CD14-positive monocyte (primary cell): ENCODE results near the gene PDLIM7. TPM values are rescaled to one million over a fixed set of nuclear protein-coding genes. Genes with fewer than 3 reads are reported as not detected.
"Not testable (repeated sequence)": the region's sequence is repeated elsewhere in the genome, so short reads cannot be mapped to it uniquely, and the experiment has no call there.

Experiments
- DNase-seq, 3 donors: peaks; one replicate each; pipeline ENCODE4 v3.0.0-alpha.2; 2011 to 2022
- H2AFZ ChIP-seq: 2 replicates; pipeline ENCODE4 v1.6.0; 2012; ENCODE audit warnings: mild to moderate bottlenecking, low read depth, low read length, inconsistent platforms; ENCODE audit not compliant: insufficient read depth, poor library complexity, severe bottlenecking
- H3K27ac ChIP-seq, 2 donors: 1 replicate in 1 of 2; 2 replicates in 1 of 2; pipeline ENCODE4 v1.5.1; 2012 to 2013; ENCODE audit warnings: low read length in 2 of 2, control low read depth in 1 of 2, inconsistent platforms in 1 of 2, low read depth in 1 of 2, mild to moderate bottlenecking in 1 of 2
- H3K27me3 ChIP-seq, 2 donors: one replicate each; pipeline versions ENCODE4 v1.6.0 to v1.6.1; 2011 to 2013; ENCODE audit warnings: low read length in 2 of 2; ENCODE audit not compliant: control insufficient read depth in 2 of 2, insufficient read depth in 2 of 2
- H3K36me3 ChIP-seq, 2 donors: replicated peaks in 1 of 2; 1 replicate in 1 of 2; 2 replicates in 1 of 2; pipeline versions ENCODE4 v1.5.1 to v1.6.1; 2012 to 2013; ENCODE audit warnings: low read length in 2 of 2, control low read depth in 1 of 2, inconsistent platforms in 1 of 2, mild to moderate bottlenecking in 1 of 2; ENCODE audit not compliant: insufficient read depth in 2 of 2, control insufficient read depth in 1 of 2
- H3K4me1 ChIP-seq, 2 donors: 1 replicate in 1 of 2; 2 replicates in 1 of 2; pipeline versions ENCODE4 v1.5.1 to v1.6.1; 2012 to 2013; ENCODE audit warnings: low read length in 2 of 2, control low read depth in 1 of 2, inconsistent platforms in 1 of 2, mild to moderate bottlenecking in 1 of 2, moderate library complexity in 1 of 2; ENCODE audit not compliant: insufficient read depth in 2 of 2, control insufficient read depth in 1 of 2
- H3K4me2 ChIP-seq: replicated peaks from 2 replicates; pipeline ENCODE3; 2012; ENCODE audit warnings: low read length, moderate library complexity, mild to moderate bottlenecking; ENCODE audit not compliant: poor library complexity, severe bottlenecking; ENCODE audit errors: extremely low read depth
- H3K4me3 ChIP-seq, 3 experiments: fragments of 200-600 bp in 1 of 3; sonication (generic) in 1 of 3; replicated peaks in 1 of 3; 1 replicate in 2 of 3; 2 replicates in 1 of 3; pipeline ENCODE4 v1.5.1; 2011 to 2013; ENCODE audit warnings: low read length in 3 of 3, mild to moderate bottlenecking in 3 of 3, control low read depth in 2 of 3, low read depth in 2 of 3, inconsistent platforms in 1 of 3, moderate library complexity in 1 of 3
- H3K79me2 ChIP-seq: 2 replicates; pipeline ENCODE4 v1.6.0; 2012; ENCODE audit warnings: mild to moderate bottlenecking, control low read depth, inconsistent platforms, low read length, moderate library complexity; ENCODE audit not compliant: insufficient read depth
- H3K9ac ChIP-seq: 2 replicates; pipeline ENCODE4 v1.6.0; 2017; ENCODE audit warnings: low read length, mild to moderate bottlenecking; ENCODE audit not compliant: insufficient read depth, poor library complexity, severe bottlenecking
- H3K9me3 ChIP-seq, 2 donors: replicated peaks in 1 of 2; 1 replicate in 1 of 2; 2 replicates in 1 of 2; pipeline versions ENCODE4 v1.5.1 to v1.6.1; 2012 to 2013; ENCODE audit warnings: low read length in 2 of 2, control low read depth in 1 of 2; ENCODE audit not compliant: control insufficient read depth in 1 of 2, insufficient read depth in 1 of 2
- H4K20me1 ChIP-seq: 2 replicates; pipeline ENCODE4 v1.6.0; 2012; ENCODE audit warnings: mild to moderate bottlenecking, low read length, control low read depth, moderate library complexity; ENCODE audit not compliant: insufficient read depth
- H3K27ac Mint-ChIP-seq, 7 donors: one replicate each; pipeline ENCODE4 v1.8.0; 2020; ENCODE audit warnings: mild to moderate bottlenecking in 7 of 7, mixed read lengths in 7 of 7, moderate library complexity in 6 of 7, inconsistent platforms in 2 of 7
- H3K27me3 Mint-ChIP-seq, 3 donors: one replicate each; pipeline ENCODE4 v1.8.0; 2021 to 2022; ENCODE audit warnings: low read depth in 3 of 3, mild to moderate bottlenecking in 3 of 3, mixed read lengths in 3 of 3, moderate library complexity in 3 of 3, inconsistent platforms in 1 of 3
- H3K36me3 Mint-ChIP-seq, 2 donors: one replicate each; pipeline ENCODE4 v1.8.0; 2020; ENCODE audit warnings: mixed read lengths in 2 of 2, inconsistent platforms in 1 of 2, mild to moderate bottlenecking in 1 of 2
- H3K4me1 Mint-ChIP-seq: one replicate; pipeline ENCODE4 v1.8.0; 2020; ENCODE audit warnings: mild to moderate bottlenecking, mixed read lengths
- H3K4me3 Mint-ChIP-seq, 2 donors: one replicate each; pipeline ENCODE4 v1.8.0; 2020; ENCODE audit warnings: mild to moderate bottlenecking in 2 of 2, mixed read lengths in 2 of 2, moderate library complexity in 1 of 2
- H3K9me3 Mint-ChIP-seq, 7 donors: one replicate each; pipeline ENCODE4 v1.8.0; 2020 to 2022; ENCODE audit warnings: mixed read lengths in 7 of 7, mild to moderate bottlenecking in 6 of 7, moderate library complexity in 6 of 7, inconsistent platforms in 2 of 7
- WGBS: methylation state at CpG from one replicate; pipeline ENCODE4 v1.1.5; 2013; ENCODE audit warnings: missing lambda C conversion rate; ENCODE audit not compliant: insufficient coverage; 5-methylcytosine and 5-hydroxymethylcytosine counted together
- intact Hi-C, 2 donors: fragments of 100-400 bp; cut with micrococcal nuclease; formaldehyde crosslinking; loops; one replicate each; pipeline versions ENCODE4 v1.15.0 to v1.15.1; 2023
- polyA plus RNA-seq, 3 donors: library from polyadenylated mRNA; depleted of rRNA in 1 of 3; unstranded in 2 of 3; stranded (reverse) in 1 of 3; fragments of 300-500 nt in 2 of 3; fragments of >200 nt in 1 of 3; fragmentation: Illumina TruSeq in 2 of 3; gene quantifications; 1 replicate in 2 of 3; 2 replicates in 1 of 3; pipeline ENCODE4 v1.2.3, GENCODE V29; 2012 to 2021
- TF ChIP-seq, protein P1 (sequence below): fragments of 200-600 bp; IDR thresholded peaks from one replicate; pipeline ENCODE4 v1.8.0; 2022; ENCODE audit warnings: antibody characterized with exemption, mild to moderate bottlenecking

Gene PDLIM7
- polyA plus RNA-seq, 3 donors: 21.6 to 126 (median 27.2) TPM

DNA sequence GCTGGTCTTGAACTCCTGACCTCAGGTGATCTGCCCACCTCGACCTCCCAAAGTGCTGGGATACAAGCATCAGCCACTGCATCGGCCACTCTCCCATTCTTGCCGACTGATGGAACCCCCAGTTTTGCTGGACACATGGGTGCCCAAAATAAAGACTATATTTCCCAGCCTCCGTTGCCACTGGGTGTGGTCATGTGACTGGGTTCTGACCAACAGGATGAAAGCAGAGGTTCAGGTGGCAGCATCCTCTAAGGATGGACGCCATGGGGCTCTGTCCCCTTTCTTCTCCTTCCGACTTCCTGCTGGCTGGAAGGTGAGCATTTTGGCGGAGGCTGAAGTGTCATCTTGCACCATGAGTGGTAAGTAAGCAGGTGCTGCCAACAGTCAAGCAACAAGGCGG, 10.3 kb downstream of the PDLIM7 start:
- Mint-ChIP-seq H3K4me3 (peak overlapping the region in 1 of 2 donors; percentile 60), H3K27ac (peak overlapping the region in 1 of 7 donors; percentile 62), H3K36me3 (peaks cover 83 to 96% of the 10 kb centered on the region in 2 donors), H3K4me1 (peaks cover 14% of the 10 kb centered on the region), H3K27me3 (peaks cover 13 to 27% (median 15%) of the 10 kb centered on the region in 3 donors), H3K9me3 (peaks cover 0 to 10% (median 2%) of the 10 kb centered on the region in 7 donors)
- Histone ChIP-seq H4K20me1 (peaks cover 48% of the 10 kb centered on the region), H3K4me2 (no peak overlapping the region), H3K27ac (no peak overlapping the region), H3K4me3 (no peak overlapping the region), H2AFZ (no peak overlapping the region), H3K36me3 (peaks cover 50 to 85% of the 10 kb centered on the region in 2 donors), H3K9ac (no peak overlapping the region), H3K79me2 (no peaks in the 10 kb centered on the region), H3K27me3 (peaks cover 0 to 3% of the 10 kb centered on the region in 2 donors), H3K4me1 (peaks cover 11 to 15% of the 10 kb centered on the region in 2 donors), H3K9me3 (no peaks in the 10 kb centered on the region)
- TF ChIP-seq, protein P1, sequence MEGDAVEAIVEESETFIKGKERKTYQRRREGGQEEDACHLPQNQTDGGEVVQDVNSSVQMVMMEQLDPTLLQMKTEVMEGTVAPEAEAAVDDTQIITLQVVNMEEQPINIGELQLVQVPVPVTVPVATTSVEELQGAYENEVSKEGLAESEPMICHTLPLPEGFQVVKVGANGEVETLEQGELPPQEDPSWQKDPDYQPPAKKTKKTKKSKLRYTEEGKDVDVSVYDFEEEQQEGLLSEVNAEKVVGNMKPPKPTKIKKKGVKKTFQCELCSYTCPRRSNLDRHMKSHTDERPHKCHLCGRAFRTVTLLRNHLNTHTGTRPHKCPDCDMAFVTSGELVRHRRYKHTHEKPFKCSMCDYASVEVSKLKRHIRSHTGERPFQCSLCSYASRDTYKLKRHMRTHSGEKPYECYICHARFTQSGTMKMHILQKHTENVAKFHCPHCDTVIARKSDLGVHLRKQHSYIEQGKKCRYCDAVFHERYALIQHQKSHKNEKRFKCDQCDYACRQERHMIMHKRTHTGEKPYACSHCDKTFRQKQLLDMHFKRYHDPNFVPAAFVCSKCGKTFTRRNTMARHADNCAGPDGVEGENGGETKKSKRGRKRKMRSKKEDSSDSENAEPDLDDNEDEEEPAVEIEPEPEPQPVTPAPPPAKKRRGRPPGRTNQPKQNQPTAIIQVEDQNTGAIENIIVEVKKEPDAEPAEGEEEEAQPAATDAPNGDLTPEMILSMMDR: no peak
- intact Hi-C loops: no loop called here
- WGBS: 97% methylated on average over 5 of the region's 8 CpGs
- DNase-seq: no peak

- Histone ChIP-seq H2AFZ (no peak overlapping the region), H4K20me1 (peaks cover 48% of the 10 kb centered on the region), H3K4me1 (peaks cover 9 to 10% of the 10 kb centered on the region in 2 donors), H3K79me2 (no peaks in the 10 kb centered on the region), H3K4me2 (no peak overlapping the region), H3K9ac (no peak overlapping the region), H3K27ac (no peak overlapping the region), H3K4me3 (no peak overlapping the region), H3K27me3 (peaks cover 0 to 3% of the 10 kb centered on the region in 2 donors), H3K36me3 (peaks cover 53 to 87% of the 10 kb centered on the region in 2 donors), H3K9me3 (no peaks in the 10 kb centered on the region)
- TF ChIP-seq, protein P1: no peak
- Mint-ChIP-seq H3K27me3 (peaks cover 13 to 30% (median 15%) of the 10 kb centered on the region in 3 donors), H3K36me3 (peaks cover 85 to 96% of the 10 kb centered on the region in 2 donors), H3K4me3 (peak overlapping the region in 1 of 2 donors; percentile 53), H3K9me3 (peaks cover 0 to 10% (median 1%) of the 10 kb centered on the region in 7 donors), H3K27ac (no peak overlapping the region), H3K4me1 (peaks cover 13% of the 10 kb centered on the region)
- intact Hi-C loops: no loop called here
- DNase-seq: no peak
- no CpG with 5 or more reads among the region's 3 CpGs for WGBS
These were observed 11.1 kb downstream of the PDLIM7 start for GRCh38 chr5:177486256-177486655.

DNA sequence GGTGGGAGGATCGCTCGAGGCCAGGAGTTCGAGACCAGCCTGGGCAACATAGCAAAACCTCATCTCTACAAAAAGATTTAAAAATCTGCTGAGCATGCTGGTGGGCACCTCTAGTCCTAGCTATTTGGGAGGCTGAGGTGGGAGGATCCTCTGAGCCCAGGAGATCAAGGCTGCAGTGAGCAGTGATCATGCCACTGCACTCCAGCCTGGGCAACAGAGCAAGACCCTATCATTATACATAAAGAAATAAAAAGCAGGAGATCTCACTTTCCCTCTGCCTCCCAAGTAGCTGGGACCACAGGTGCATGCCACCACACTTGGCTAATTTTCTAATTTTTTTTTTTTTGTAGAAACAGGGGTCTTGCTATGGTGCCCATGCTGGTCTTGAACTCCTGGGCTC, 11.7 kb downstream of the PDLIM7 start:
- H3K4me3 Mint-ChIP-seq, H3K9me3 Mint-ChIP-seq, H3K9me3 ChIP-seq, H3K4me3 ChIP-seq, H3K9ac ChIP-seq, H3K27ac Mint-ChIP-seq, H3K79me2 ChIP-seq, DNase-seq, H3K4me2 ChIP-seq, H3K27ac ChIP-seq, H3K4me1 Mint-ChIP-seq, H3K27me3 ChIP-seq, intact Hi-C loops, H3K4me1 ChIP-seq, H2AFZ ChIP-seq: not testable (repeated sequence)
- H3K36me3 ChIP-seq: peaks cover 48 to 82% of the 10 kb centered on the region in 2 donors
- whole genome bisulfite sequencing: no CpG with 5 or more reads among the region's 3 CpGs
- H4K20me1 ChIP-seq: peaks cover 46% of the 10 kb centered on the region
- peaks cover 82 to 91% of the 10 kb centered on the region in 2 donors for H3K36me3 Mint-ChIP-seq
- H3K27me3 Mint-ChIP-seq: peaks cover 15 to 30% (median 16%) of the 10 kb centered on the region in 3 donors
